Astrocyte (in vitro differentiated cells and primary cell): ENCODE results near the gene CELF2.

Experiments
- EZH2 ChIP-seq: IDR thresholded peaks from 2 replicates; pipeline ENCODE4 v1.6.1; 2012; ENCODE audit warnings: mild to moderate bottlenecking, low read length, inconsistent platforms; ENCODE audit not compliant: insufficient read depth
- TF ChIP-seq, protein P1 (sequence below): IDR thresholded peaks from 2 replicates; pipeline ENCODE4 v1.5.1; 2011; ENCODE audit warnings: low read depth, mild to moderate bottlenecking, inconsistent platforms, low read length, moderate library complexity; ENCODE audit not compliant: insufficient read depth

DNA sequence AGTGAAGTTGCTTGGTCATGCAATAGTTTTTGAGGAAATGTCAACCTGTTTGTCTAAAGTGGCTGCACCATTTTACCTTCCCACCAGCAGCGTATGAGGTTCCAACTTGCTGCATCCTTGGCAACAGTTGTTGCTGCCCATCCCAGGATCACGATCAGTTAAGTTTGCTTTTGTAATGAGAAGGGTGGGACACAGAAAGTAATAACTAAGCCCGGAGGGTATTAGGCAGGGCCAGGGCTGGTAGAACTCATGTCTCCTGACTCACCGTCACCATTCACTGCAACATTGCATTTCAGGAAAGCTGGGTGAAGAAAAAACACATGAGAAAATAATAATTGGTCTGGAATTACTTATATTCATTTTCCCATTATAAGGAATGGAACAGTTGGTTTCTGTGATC lies 25.4 kb downstream of the CELF2 start:
- TF ChIP-seq EZH2: no peak
- TF ChIP-seq, protein P1, sequence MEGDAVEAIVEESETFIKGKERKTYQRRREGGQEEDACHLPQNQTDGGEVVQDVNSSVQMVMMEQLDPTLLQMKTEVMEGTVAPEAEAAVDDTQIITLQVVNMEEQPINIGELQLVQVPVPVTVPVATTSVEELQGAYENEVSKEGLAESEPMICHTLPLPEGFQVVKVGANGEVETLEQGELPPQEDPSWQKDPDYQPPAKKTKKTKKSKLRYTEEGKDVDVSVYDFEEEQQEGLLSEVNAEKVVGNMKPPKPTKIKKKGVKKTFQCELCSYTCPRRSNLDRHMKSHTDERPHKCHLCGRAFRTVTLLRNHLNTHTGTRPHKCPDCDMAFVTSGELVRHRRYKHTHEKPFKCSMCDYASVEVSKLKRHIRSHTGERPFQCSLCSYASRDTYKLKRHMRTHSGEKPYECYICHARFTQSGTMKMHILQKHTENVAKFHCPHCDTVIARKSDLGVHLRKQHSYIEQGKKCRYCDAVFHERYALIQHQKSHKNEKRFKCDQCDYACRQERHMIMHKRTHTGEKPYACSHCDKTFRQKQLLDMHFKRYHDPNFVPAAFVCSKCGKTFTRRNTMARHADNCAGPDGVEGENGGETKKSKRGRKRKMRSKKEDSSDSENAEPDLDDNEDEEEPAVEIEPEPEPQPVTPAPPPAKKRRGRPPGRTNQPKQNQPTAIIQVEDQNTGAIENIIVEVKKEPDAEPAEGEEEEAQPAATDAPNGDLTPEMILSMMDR: no peak
